Fibroblast of lung (primary cell): ENCODE measurements around the gene WBP2NL. TPM values are rescaled to one million over a fixed set of nuclear protein-coding genes. Genes with fewer than 3 reads are reported as not detected.

Source experiments
- polyA plus RNA-seq, 2 donors: library from polyadenylated mRNA; depleted of rRNA in 1 of 2; stranded (reverse) in 1 of 2; unstranded in 1 of 2; fragments of >200 nt; gene quantifications; 2 replicates each; pipeline ENCODE4 v1.2.1, GENCODE V29; 2011 to 2012; ENCODE audit warnings: missing spikeins in 1 of 2
- total RNA-seq: library from RNA; depleted of rRNA; stranded (reverse); fragments of >200 nt; gene quantifications from 2 replicates; pipeline ENCODE4 v1.2.1, GENCODE V29; 2014

The WBP2NL gene
- total and polyA plus RNA-seq, 2 donors (not counting 1 experiment from before 2014, with no cell fraction given): 0.10 to 1.8 TPM

Other genes with a start within 250 kb of the WBP2NL start
- 9.2 and 13.7 TPM in 2 replicates for gene CCDC134, start 198.1 kb upstream of the WBP2NL start, total RNA-seq
- 3.0 and 5.0 TPM in 2 replicates for gene CCDC134, start 198.1 kb upstream of the WBP2NL start, polyA plus RNA-seq
- 60.9 and 103 TPM in 2 replicates for gene SREBF2, start 165.7 kb upstream of the WBP2NL start, total RNA-seq
- 45.5 and 51.7 TPM in 2 replicates for gene SREBF2, start 165.7 kb upstream of the WBP2NL start, polyA plus RNA-seq
- not detected in 2 replicates for gene SHISA8, start 83.7 kb upstream of the WBP2NL start, total RNA-seq
- not detected in 2 replicates for gene SHISA8, start 83.7 kb upstream of the WBP2NL start, polyA plus RNA-seq
- gene TNFRSF13C, start 72.0 kb upstream of the WBP2NL start, total RNA-seq: under 0.01 TPM in 2 replicates
- gene TNFRSF13C, start 72.0 kb upstream of the WBP2NL start, polyA plus RNA-seq: 0.03 and 0.15 TPM in 2 replicates
- 0.77 and 11.6 TPM in 2 replicates for gene CENPM, start 51.6 kb upstream of the WBP2NL start, total RNA-seq
- gene CENPM, start 51.6 kb upstream of the WBP2NL start, polyA plus RNA-seq: 5.9 and 23.4 TPM in 2 replicates
- gene SEPTIN3, start 29.3 kb upstream of the WBP2NL start, total RNA-seq: 0.26 and 0.33 TPM in 2 replicates
- 0.05 and 0.24 TPM in 2 replicates for gene SEPTIN3, start 29.3 kb upstream of the WBP2NL start, polyA plus RNA-seq
- 26.7 and 43.4 TPM in 2 replicates for gene NAGA, start 72.0 kb downstream of the WBP2NL start, total RNA-seq
- gene NAGA, start 72.0 kb downstream of the WBP2NL start, polyA plus RNA-seq: 24.5 and 36.5 TPM in 2 replicates
- gene PHETA2, start 75.5 kb downstream of the WBP2NL start, total RNA-seq: 20.0 and 24.9 TPM in 2 replicates
- gene PHETA2, start 75.5 kb downstream of the WBP2NL start, polyA plus RNA-seq: 9.6 and 19.2 TPM in 2 replicates
- gene SMDT1, start 80.9 kb downstream of the WBP2NL start, total RNA-seq: 4.9 and 9.1 TPM in 2 replicates
- 31.8 and 39.5 TPM in 2 replicates for gene SMDT1, start 80.9 kb downstream of the WBP2NL start, polyA plus RNA-seq
- 55.2 and 68.5 TPM in 2 replicates for gene NDUFA6, start 92.0 kb downstream of the WBP2NL start, total RNA-seq
- gene NDUFA6, start 92.0 kb downstream of the WBP2NL start, polyA plus RNA-seq: 87.8 and 100 TPM in 2 replicates
- 0.26 and 0.33 TPM in 2 replicates for gene CYP2D6, start 132.0 kb downstream of the WBP2NL start, total RNA-seq
- gene CYP2D6, start 132.0 kb downstream of the WBP2NL start, polyA plus RNA-seq: 0.06 and 0.09 TPM in 2 replicates